GM12801 (cell line): ENCODE results near the gene TM4SF18.

Experiments
- TF ChIP-seq, protein P1 (sequence below): IDR thresholded peaks from one replicate; pipeline ENCODE4 v1.5.1; 2011; ENCODE audit warnings: control low read depth; ENCODE audit not compliant: insufficient read length; ENCODE audit errors: extremely low read depth

TM4SF18 gene

GRCh38 chr3:149330609-149331331 is 2.7 kb downstream of the TM4SF18 start:
- TF ChIP-seq, protein P1, sequence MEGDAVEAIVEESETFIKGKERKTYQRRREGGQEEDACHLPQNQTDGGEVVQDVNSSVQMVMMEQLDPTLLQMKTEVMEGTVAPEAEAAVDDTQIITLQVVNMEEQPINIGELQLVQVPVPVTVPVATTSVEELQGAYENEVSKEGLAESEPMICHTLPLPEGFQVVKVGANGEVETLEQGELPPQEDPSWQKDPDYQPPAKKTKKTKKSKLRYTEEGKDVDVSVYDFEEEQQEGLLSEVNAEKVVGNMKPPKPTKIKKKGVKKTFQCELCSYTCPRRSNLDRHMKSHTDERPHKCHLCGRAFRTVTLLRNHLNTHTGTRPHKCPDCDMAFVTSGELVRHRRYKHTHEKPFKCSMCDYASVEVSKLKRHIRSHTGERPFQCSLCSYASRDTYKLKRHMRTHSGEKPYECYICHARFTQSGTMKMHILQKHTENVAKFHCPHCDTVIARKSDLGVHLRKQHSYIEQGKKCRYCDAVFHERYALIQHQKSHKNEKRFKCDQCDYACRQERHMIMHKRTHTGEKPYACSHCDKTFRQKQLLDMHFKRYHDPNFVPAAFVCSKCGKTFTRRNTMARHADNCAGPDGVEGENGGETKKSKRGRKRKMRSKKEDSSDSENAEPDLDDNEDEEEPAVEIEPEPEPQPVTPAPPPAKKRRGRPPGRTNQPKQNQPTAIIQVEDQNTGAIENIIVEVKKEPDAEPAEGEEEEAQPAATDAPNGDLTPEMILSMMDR = no peak

DNA sequence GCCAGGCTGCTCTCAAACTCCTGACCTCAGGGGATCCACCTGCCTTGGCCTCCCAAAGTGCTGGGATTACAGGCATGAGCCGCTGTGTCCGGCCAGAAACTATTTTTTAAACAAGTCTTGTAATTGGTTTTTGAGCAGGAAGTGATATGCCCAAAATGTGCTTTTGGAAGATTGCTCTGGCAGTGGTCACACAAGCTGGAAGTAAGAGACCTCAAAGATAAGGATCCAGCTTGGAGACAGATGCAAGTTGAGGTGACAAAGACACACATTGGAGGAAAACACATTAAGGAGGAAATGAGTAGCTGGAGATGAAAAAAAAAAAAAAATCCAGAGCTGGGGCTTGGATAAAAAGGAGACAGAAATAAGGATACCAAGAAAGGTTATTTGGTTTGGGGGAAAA is 6.3 kb downstream of the TM4SF18 start:
- TF ChIP-seq, protein P1 = no peak

GRCh38 chr3:149325581-149325980 is 7.9 kb downstream of the TM4SF18 start:
- TF ChIP-seq, protein P1 = no peak

DNA sequence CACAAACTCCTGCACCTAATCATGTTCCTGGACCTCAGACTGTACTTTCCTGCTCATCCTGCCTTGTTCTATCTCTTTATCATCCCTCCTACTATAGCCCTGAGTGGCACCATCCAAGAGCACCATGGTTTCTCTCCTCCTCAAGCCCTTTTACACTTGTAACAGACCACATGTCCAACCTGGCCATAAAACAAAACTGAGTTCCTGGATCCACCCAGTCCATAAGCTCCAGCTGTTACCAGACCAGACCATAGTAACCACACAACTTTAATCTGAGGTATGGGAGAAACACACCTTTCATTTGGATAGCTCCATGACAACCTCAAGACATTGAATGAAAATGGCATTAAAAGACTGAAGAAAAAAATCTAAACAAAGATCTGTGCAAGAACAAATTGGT is 9.1 kb downstream of the TM4SF18 start:
- TF ChIP-seq, protein P1 = no peak

GRCh38 chr3:149321640-149322039 is 11.8 kb downstream of the TM4SF18 start:
- TF ChIP-seq, protein P1 = no peak

- TF ChIP-seq, protein P1 = no peak
Measured at GRCh38 chr3:149321136-149321535, 12.3 kb downstream of the TM4SF18 start.

DNA sequence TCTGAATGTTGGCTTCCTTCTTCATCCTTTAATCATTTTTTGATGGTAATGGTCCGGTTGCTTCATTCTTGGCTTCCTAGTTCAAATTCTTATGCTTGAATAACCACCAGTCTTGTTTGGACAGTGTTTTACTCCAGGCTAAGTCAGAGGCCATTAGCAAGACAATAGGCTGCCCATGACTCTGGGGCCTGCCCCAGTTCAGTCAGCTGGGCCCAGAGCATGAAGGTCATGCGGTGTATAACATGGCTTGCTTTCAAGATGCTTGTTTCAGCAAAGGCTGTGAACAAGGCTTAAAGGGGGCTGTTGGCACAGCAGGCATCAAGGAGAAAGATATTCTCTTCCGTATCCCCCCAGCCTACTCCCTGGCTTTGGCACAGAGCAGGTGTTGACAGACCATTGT is 13.7 kb downstream of the TM4SF18 start:
- TF ChIP-seq, protein P1 = no peak
